Measurements from ENCODE around the gene PRDM16. TPM values are rescaled to one million over a fixed set of nuclear protein-coding genes. Genes with fewer than 3 reads are reported as not detected.

PRDM16 gene
- polyA plus RNA-seq, 2 of the 4 experiments (the other 2 are of a cell fraction) = 0.03 to 0.35 TPM

GRCh38 chr1:3476666-3477065 is 407.7 kb downstream of the PRDM16 start:
- FAIRE-seq (no peak), DNase-seq (ENCODE audit: low read depth in 1 of 2, low spot score in 1 of 2) (no peak), ATAC-seq (no peak)
- no peak for TF ChIP-seq RARB (CRISPR knock-in tag; IDR thresholded peaks at IDR 0.05)
- no peak for TF ChIP-seq ESRRA (IDR thresholded peaks at IDR 0.05; ENCODE audit: borderline replicate concordance, low read length)
- TF ChIP-seq HEYL (CRISPR knock-in tag; IDR thresholded peaks at IDR 0.05) = no peak
- no peak for TF ChIP-seq CHD2 (IDR thresholded peaks at IDR 0.05; ENCODE audit: low read length, partially characterized antibody)
- no peak for TF ChIP-seq HOXB5 (CRISPR knock-in tag; IDR thresholded peaks at IDR 0.05)
- TF ChIP-seq HES2 (IDR thresholded peaks at IDR 0.05) = no peak
- TF ChIP-seq CEBPB (IDR thresholded peaks at IDR 0.05) = no peak
- TF ChIP-seq TP53 (CRISPR knock-in tag; IDR thresholded peaks at IDR 0.05) = no peak
- no peak for TF ChIP-seq FOSB (CRISPR knock-in tag; IDR thresholded peaks at IDR 0.05)
- TF ChIP-seq ZFP36 (IDR thresholded peaks at IDR 0.05; ENCODE audit: borderline replicate concordance, partially characterized antibody) = no peak
- no peak for TF ChIP-seq RAD21 (conservative IDR thresholded peaks at IDR 0.05 in 1 of 2, IDR thresholded peaks at IDR 0.05 in 1 of 2)
- no peak for TF ChIP-seq BHLHE40 (IDR thresholded peaks at IDR 0.05; ENCODE audit: low read depth, low read length)
- no peak for TF ChIP-seq MAZ (IDR thresholded peaks at IDR 0.05; ENCODE audit: borderline replicate concordance, low read depth, low read length)
- TF ChIP-seq ZC3H11A (IDR thresholded peaks at IDR 0.05) = no peak
- no peak for TF ChIP-seq HOXA7 (CRISPR knock-in tag; IDR thresholded peaks at IDR 0.05)
- H3K27ac ChIP-seq = no peak overlapping the region
- 91% methylated on average over 13 of the region's 16 CpGs for WGBS (ENCODE audit: missing lambda C conversion rate)
- peaks cover 3% of the 10 kb centered on the region for H3K4me1 ChIP-seq
- ChIA-PET CTCF (interaction anchor here (1.2 kb wide), 1 partner anchor 86 kb away, joined by 3 read pairs; no protein-coding TSS in a partner anchor), POLR2A (no interaction called here)
- no peaks in the 10 kb centered on the region for H3K9me3 ChIP-seq
- no peak overlapping the region for H3K4me2 ChIP-seq
- no peak overlapping the region for H3K4me3 ChIP-seq

GRCh38 chr1:3477241-3477995 is 408.4 kb downstream of the PRDM16 start:
- FAIRE-seq = no peak
- DNase-seq (ENCODE audit: low read depth in 1 of 2, low spot score in 1 of 2) = peak; percentile 30 to 38
- ChIA-PET POLR2A (no interaction called here), CTCF (interaction anchor here (1.2 to 2.6 kb wide), 4 partner anchors 13 to 86 kb away, joined by 3 to 9 read pairs (median 4); no protein-coding TSS in a partner anchor)
- H3K4me1 ChIP-seq = peaks cover 9% of the 10 kb centered on the region
- H3K4me3 ChIP-seq = no peak overlapping the region
- TF ChIP-seq HDAC2 (IDR thresholded peaks at IDR 0.05) (no peak), HOXA7 (CRISPR knock-in tag; IDR thresholded peaks at IDR 0.05) (no peak), MAX (IDR thresholded peaks at IDR 0.05) (no peak), RARB (CRISPR knock-in tag; IDR thresholded peaks at IDR 0.05) (no peak), TFCP2L1 (CRISPR knock-in tag; IDR thresholded peaks at IDR 0.05) (no peak), HEYL (CRISPR knock-in tag; IDR thresholded peaks at IDR 0.05) (no peak), SREBF2 (IDR thresholded peaks at IDR 0.05) (no peak)
- ATAC-seq = peak; percentile 11 to 13; a peak in 1 of 6 replicates
- no peak overlapping the region for H3K27ac ChIP-seq
- H3K9me3 ChIP-seq = no peaks in the 10 kb centered on the region
- H3K4me2 ChIP-seq = no peak overlapping the region
- 88% methylated on average over 8 of the region's 28 CpGs for WGBS (ENCODE audit: missing lambda C conversion rate)

- ATAC-seq (no peak), FAIRE-seq (no peak), DNase-seq (ENCODE audit: low read depth in 1 of 2, low spot score in 1 of 2) (no peak)
- WGBS (ENCODE audit: missing lambda C conversion rate) = 76% methylated on average over 5 of the region's 24 CpGs
- Histone ChIP-seq H3K4me1 (peaks cover 16% of the 10 kb centered on the region), H3K4me2 (no peak overlapping the region), H3K9me3 (no peaks in the 10 kb centered on the region), H3K4me3 (no peak overlapping the region), H3K27ac (no peak overlapping the region)
- CTCF ChIA-PET = interaction anchor here (0.9 to 2.6 kb wide), 4 partner anchors 13 to 142 kb away, joined by 3 to 9 read pairs (median 4); no protein-coding TSS in a partner anchor
- POLR2A ChIA-PET = no interaction called here
- no peak for TF ChIP-seq RAD21 (conservative IDR thresholded peaks at IDR 0.05 in 1 of 2, IDR thresholded peaks at IDR 0.05 in 1 of 2)
- TF ChIP-seq SMC3 (IDR thresholded peaks at IDR 0.05) = no peak
- no peak for TF ChIP-seq JUNB (IDR thresholded peaks at IDR 0.05)
- TF ChIP-seq E2F6 (IDR thresholded peaks at IDR 0.05; ENCODE audit: borderline replicate concordance, low read depth) = no peak
- TF ChIP-seq FOXS1 (CRISPR knock-in tag; IDR thresholded peaks at IDR 0.05) = no peak
- TF ChIP-seq HES2 (IDR thresholded peaks at IDR 0.05) = no peak
- no peak for TF ChIP-seq USF2 (IDR thresholded peaks at IDR 0.05)
- no peak for TF ChIP-seq HEYL (CRISPR knock-in tag; IDR thresholded peaks at IDR 0.05)
- no peak for TF ChIP-seq NR3C1 (IDR thresholded peaks at IDR 0.05)
- TF ChIP-seq MYC (IDR thresholded peaks at IDR 0.05; ENCODE audit: borderline replicate concordance, low read length) = no peak
- TF ChIP-seq EHMT2 (IDR thresholded peaks at IDR 0.05; ENCODE audit: low read depth) = no peak
- no peak for TF ChIP-seq HOXA7 (CRISPR knock-in tag; IDR thresholded peaks at IDR 0.05)
- TF ChIP-seq HOXB13 (CRISPR knock-in tag; IDR thresholded peaks at IDR 0.05; ENCODE audit: low read depth) = no peak
- no peak for TF ChIP-seq CHD2 (IDR thresholded peaks at IDR 0.05; ENCODE audit: low read length, partially characterized antibody)
- TF ChIP-seq NFE2L2 (conservative IDR thresholded peaks at IDR 0.05; ENCODE audit: low read length) = no peak
These were observed 409.2 kb downstream of the PRDM16 start for GRCh38 chr1:3478187-3478586.

All from A549 (cell line).